Measurements from ENCODE around the gene ERVFRD-1.
A peak's percentile ranks its signal among the peaks of the same experiment; 100 is the strongest.

ERVFRD-1 gene

DNA sequence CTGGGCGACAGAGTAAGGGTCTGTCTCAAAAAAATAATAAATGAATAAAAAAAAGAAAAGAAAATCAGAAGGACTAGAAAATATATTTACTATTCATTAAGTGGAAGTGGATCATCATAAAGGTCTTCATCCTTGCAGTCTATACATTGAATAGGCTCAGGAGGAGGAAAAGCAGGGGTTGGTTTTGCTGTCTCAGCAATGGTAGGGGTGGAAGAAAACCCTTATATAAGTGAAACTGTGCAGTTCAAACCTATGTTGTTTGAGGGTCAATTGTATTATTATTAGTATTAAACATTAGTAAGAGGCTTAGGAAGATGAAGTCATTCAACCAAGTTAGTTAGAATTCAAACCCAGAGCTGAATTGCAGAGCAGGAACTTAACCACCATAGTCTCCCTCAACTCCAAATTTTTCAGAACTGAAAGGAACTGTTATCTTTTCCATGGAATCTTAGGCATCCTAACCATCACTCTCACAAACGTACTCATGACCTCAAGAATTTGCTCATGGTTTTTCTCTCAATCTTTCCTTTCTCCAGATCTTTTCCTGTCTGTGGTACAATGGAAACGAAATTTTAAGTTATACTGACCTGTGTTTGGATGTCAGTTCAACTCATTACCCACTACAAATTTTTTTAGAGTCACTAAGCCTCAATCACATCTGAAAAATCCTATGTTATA is 25.6 kb downstream of the ERVFRD-1 start:
- DNase-seq = no peak

GRCh38 chr6:11083956-11084355 is 27.6 kb downstream of the ERVFRD-1 start:
- DNase-seq = no peak

- no peak for DNase-seq
Observed at GRCh38 chr6:11083491-11083890, 28.0 kb downstream of the ERVFRD-1 start.

- DNase-seq = no peak
Observed at GRCh38 chr6:11080296-11080695, 31.2 kb downstream of the ERVFRD-1 start.

DNA sequence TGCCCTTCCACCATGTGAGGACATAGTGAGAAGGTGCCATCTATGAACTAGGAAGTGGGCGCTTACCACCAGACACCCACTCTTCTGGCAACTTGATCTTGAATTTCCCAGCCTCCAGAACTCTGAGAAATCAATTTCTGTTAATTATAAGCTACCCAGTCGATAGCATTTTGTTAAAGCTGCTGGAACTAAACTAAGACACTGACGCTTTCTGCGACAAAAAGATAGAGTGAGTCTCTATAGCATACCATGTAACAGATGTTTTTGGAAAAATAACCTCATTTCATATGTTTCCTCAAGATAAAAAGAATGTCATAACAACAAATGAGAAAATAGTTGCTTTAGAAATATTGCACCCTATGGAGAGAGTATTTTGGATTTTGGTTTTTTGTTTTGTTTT is 33.3 kb downstream of the ERVFRD-1 start:
- no peak for DNase-seq

GRCh38 chr6:11076540-11076939 is 35.0 kb downstream of the ERVFRD-1 start:
- DNase-seq = no peak

- no peak for DNase-seq
Observed at GRCh38 chr6:11072101-11072500, 39.4 kb downstream of the ERVFRD-1 start.

GRCh38 chr6:11069760-11070159 is 41.8 kb downstream of the ERVFRD-1 start:
- no peak for DNase-seq

- no peak for DNase-seq
Observed at GRCh38 chr6:11067348-11067747, 44.2 kb downstream of the ERVFRD-1 start.

DNA sequence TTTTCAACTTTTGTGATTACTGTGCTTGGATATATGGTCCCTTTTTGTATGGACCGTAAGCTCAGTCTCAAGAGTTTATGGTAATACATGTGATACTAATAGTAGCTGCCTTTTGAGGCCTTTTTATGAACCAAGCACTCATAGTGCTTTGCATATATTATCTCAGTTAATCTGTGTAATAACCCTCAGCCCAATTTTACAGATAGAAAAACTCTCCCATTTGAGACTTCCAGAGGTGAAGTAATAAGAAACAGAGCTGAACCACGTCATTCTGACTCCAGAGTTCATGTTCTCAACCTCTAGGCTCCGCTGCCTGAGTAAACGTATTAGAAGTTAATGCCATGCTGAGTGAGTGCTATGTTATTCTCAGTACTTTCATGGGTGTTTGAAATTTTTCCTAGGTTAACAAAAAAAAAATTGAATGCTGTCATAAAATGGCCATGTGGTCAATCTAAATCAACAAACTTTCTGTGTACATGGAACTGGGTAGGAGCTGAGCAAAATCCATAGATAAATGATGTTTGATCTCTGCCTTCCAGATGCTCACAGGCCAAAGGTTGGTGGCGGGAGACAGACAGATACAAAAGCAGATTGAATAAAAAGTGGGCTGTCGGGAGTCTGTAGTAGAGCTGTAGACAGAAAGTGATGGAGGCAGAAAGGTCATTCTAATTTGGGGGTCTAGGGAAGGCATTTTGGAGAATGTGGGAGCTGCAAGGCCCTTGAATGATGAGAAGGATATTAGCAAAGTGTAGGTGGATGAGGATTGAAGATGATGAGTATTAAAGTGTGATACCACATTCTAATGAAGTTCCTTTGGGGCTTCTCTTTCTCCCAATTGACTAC is 44.8 kb downstream of the ERVFRD-1 start:
- DNase-seq = no peak

GRCh38 chr6:11065436-11066202 is 45.9 kb downstream of the ERVFRD-1 start:
- no peak for DNase-seq

GRCh38 chr6:11064836-11065235 is 46.7 kb downstream of the ERVFRD-1 start:
- DNase-seq = peak; percentile 17

GRCh38 chr6:11062715-11063114 is 48.8 kb downstream of the ERVFRD-1 start:
- no peak for DNase-seq

- no peak for DNase-seq
Observed at GRCh38 chr6:11062083-11062482, 49.4 kb downstream of the ERVFRD-1 start.

DNA sequence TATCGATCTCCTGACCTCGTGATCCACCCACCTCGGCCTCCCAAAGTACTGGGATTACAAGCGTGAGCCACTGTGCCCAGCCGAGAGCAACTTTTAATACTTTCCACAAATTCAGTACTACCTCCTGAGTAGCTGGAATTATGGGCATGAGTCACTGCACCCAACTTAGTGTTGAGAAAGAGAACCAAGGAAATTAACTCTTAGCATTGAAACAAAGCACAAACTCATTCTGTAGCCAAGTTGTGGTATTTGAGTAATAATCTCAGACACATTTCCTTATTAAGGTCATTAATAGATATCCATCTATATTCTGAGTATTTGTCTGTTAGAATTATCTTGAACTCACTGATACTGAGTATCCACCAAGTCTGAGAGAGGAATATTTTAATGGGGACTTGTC is 53.1 kb downstream of the ERVFRD-1 start:
- DNase-seq = no peak

DNA sequence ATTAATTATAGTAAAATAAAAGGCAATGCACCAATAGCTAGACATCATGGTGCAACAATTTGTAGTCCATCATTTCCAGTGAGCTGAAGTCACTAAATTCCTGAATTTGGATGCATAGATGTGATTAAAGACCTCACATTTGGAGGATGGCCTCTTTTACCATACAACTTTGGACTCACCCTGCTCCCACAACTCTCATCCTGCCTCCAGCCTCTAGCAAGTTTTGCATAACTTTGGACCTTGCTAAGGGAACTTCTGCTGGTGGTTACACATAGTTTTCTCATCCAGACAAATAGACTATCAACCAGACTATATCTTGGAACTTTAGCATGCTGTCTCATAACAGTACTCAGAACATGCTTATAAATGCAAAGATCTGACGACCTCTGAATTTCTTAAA is 54.7 kb downstream of the ERVFRD-1 start:
- no peak for DNase-seq

DNA sequence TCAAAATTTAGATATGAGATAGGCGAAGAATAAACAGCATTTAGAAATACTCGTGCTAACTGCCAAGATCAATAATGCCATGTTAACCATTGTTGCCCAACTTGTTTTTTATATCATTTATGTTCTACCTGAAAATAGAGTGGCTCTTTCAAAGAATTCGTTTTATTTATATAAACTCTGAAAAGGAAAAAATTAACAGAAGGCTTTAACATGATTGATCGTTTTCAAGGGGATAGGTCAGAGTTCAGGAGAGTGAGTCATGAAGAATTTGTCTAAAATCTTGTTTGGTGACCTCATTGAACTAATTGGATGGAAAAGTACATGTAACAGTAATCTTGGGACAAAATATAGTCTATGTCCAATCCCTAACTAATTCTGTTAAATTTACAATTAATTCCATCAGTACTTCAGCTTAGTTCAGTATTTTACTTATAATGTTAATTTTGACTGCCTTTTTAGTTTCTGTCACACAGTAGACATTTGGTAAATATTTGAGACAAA is 56.3 kb downstream of the ERVFRD-1 start:
- no peak for DNase-seq

DNA sequence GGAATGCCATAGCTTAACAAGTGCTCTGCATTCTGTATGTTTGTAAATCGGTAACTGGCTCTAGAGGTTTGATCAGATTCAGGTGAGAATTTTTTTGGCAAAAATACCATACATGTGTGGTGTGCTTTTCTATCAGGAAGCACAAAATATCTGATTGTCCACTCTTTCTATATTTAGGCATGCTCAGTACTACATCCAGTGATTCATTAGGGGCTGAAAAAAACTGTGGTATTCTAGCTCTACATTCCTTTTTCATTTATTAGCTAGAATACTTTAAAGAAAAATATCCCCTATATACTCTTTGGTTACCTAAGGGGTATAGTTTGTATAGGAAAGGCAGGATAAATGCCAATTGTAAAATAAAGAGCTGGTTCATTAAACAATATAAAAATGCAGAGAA is 56.8 kb downstream of the ERVFRD-1 start:
- DNase-seq = no peak

GRCh38 chr6:11053307-11053706 is 58.2 kb downstream of the ERVFRD-1 start:
- no peak for DNase-seq
